OCI-LY7 (cell line): ENCODE results near the gene TMEM270. TPM values are rescaled to one million over a fixed set of nuclear protein-coding genes. Genes with fewer than 3 reads are reported as not detected.
"Not testable (repeated sequence)": the region's sequence is repeated elsewhere in the genome, so short reads cannot be mapped to it uniquely, and the experiment has no call there.

ENCODE experiments used
- BruUV-seq: library from RNA; stranded (reverse); fragments of 400-500 nt; replicated peaks from 2 replicates; lab custom pipeline; 2021; lab: Mats Ljungman, UMichigan
- CTCF ChIA-PET: fragments of 300-600 bp; sonication (Branson Sonifier 250); formaldehyde crosslinking; loops from one replicate; lab custom pipeline; 2022; ENCODE audit warnings: antibody characterized with exemption; ENCODE audit not compliant: unreplicated experiment; lab: Charles Lee
- POLR2A ChIA-PET: fragments of 300-600 bp; sonication (Branson Sonifier 250); formaldehyde crosslinking; loops from one replicate; lab custom pipeline; 2022; ENCODE audit warnings: antibody characterized with exemption; lab: Charles Lee
- DNase-seq: peaks from one replicate; pipeline ENCODE4 v3.0.0-alpha.2; 2015; ENCODE audit warnings: low spot score
- H2AFZ ChIP-seq: fragments of 200-600 bp; sonication (generic), shearing (Covaris generic); 2 replicates; pipeline ENCODE4 v1.6.1; 2014; ENCODE audit warnings: mild to moderate bottlenecking, antibody characterized with exemption, low read length, moderate library complexity
- H3K27ac ChIP-seq: fragments of 200-600 bp; sonication (generic); 2 replicates; pipeline ENCODE4 v1.5.1; 2014; ENCODE audit warnings: mixed run types, low read depth, mild to moderate bottlenecking, moderate library complexity, low read length, inconsistent platforms; ENCODE audit not compliant: poor library complexity, severe bottlenecking
- H3K36me3 ChIP-seq: fragments of 200-600 bp; sonication (generic); 2 replicates; pipeline ENCODE4 v1.6.1; 2014; ENCODE audit warnings: mild to moderate bottlenecking, antibody characterized with exemption, low read length, moderate library complexity, mixed read lengths; ENCODE audit not compliant: insufficient read depth
- H3K4me1 ChIP-seq: fragments of 200-600 bp; sonication (generic); 2 replicates; pipeline ENCODE4 v1.5.1; 2014; ENCODE audit warnings: mild to moderate bottlenecking, low read length; ENCODE audit not compliant: insufficient read depth, poor library complexity, severe bottlenecking
- H3K4me2 ChIP-seq: fragments of 200-600 bp; sonication (generic); 2 replicates; pipeline ENCODE4 v1.6.1; 2014; ENCODE audit warnings: mild to moderate bottlenecking, low read length
- H3K4me3 ChIP-seq: fragments of 200-600 bp; sonication (generic); 2 replicates; pipeline ENCODE4 v1.5.1; 2014; ENCODE audit warnings: mild to moderate bottlenecking, low read depth, low read length; ENCODE audit not compliant: poor library complexity, severe bottlenecking
- H3K79me2 ChIP-seq: fragments of 200-600 bp; sonication (generic); 2 replicates; pipeline ENCODE4 v1.6.1; 2016; ENCODE audit warnings: low read depth, mild to moderate bottlenecking, low read length, moderate library complexity, mixed read lengths; ENCODE audit not compliant: insufficient read depth
- H3K9me2 ChIP-seq: fragments of 200-600 bp; sonication (generic); 2 replicates; pipeline ENCODE4 v1.6.1; 2016; ENCODE audit warnings: mild to moderate bottlenecking, low read length, mixed read lengths; ENCODE audit not compliant: insufficient read depth
- H3K9me3 ChIP-seq: fragments of 200-600 bp; sonication (generic); 2 replicates; pipeline ENCODE4 v1.6.1; 2014; ENCODE audit warnings: mild to moderate bottlenecking, mixed run types, low read length, mixed read lengths
- H4K20me1 ChIP-seq: fragments of 200-600 bp; sonication (generic); 2 replicates; pipeline ENCODE4 v1.6.1; 2014; ENCODE audit warnings: mild to moderate bottlenecking, antibody characterized with exemption, low read length, moderate library complexity, mixed read lengths; ENCODE audit not compliant: insufficient read depth
- EZH2phosphoT487 ChIP-seq: fragments of 200-600 bp; sonication (generic); IDR thresholded peaks from 2 replicates; pipeline ENCODE4 v1.6.1; 2018; ENCODE audit warnings: low read depth, borderline replicate concordance, mild to moderate bottlenecking, mixed run types, antibody characterized with exemption, low read length, moderate library complexity, mixed read lengths
- intact Hi-C: fragments of 100-400 bp; cut with micrococcal nuclease; formaldehyde crosslinking; loops from one replicate; pipeline ENCODE4 v1.10.0; 2022; ENCODE audit not compliant: unreplicated experiment
- total RNA-seq, 2 experiments: library from RNA; depleted of rRNA in 1 of 2; stranded (reverse); fragments of >200 nt in 1 of 2; shearing (Covaris generic) in 1 of 2; gene quantifications; 2 replicates each; pipeline ENCODE4 v1.2.3, GENCODE V29; 2014 to 2022
- TF ChIP-seq, protein P1 (sequence below): fragments of 200-600 bp; sonication (generic); conservative IDR thresholded peaks from 2 replicates; pipeline ENCODE4 v1.5.1; 2014; ENCODE audit warnings: mild to moderate bottlenecking, antibody characterized with exemption, low read length, moderate library complexity, mixed read lengths

Gene TMEM270
- total RNA-seq, 2 experiments from 2014 or later = not detected

DNA sequence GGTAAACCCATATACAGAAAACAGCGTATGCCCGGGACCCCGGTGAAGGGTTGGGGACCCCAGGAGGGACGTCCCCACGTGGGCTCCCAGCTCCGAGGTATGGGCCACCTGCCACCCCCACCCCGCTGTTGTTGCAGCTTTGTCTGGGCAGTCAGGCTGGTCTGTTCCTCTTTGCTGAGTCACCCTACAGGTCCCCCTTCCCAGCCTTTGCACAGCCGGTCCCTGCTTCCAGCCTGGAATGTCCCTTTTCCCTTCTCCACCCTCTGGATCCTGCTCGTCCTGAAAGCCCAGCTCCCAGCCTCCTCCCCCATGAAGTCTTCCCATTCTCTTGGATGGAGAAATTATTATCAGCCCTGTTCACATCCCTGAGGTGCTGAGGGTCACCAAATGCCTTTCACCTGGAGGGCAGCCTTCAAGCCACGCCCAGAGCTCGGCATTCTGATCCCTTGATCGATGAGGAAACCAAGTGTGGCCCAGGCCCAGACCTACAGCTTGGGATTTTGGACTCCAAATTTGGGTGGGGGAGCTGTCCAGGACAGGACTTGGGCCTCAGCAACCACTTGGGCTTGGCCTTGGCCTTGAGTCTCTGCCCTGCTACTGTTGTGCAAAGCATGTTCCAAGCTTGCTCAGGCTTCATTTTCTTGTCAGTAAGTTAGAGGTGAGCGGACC lies 27.6 kb upstream of the TMEM270 start:
- ChIA-PET POLR2A (interaction anchor here (0.7 kb wide), 2 partner anchors 74 to 270 kb away, joined by 3 read pairs; no protein-coding TSS in a partner anchor), CTCF (no interaction called here)
- Histone ChIP-seq H3K36me3 (no peaks in the 10 kb centered on the region), H3K4me2 (no peak overlapping the region), H4K20me1 (no peaks in the 10 kb centered on the region), H2AFZ (no peak overlapping the region), H3K9me2 (no peaks in the 10 kb centered on the region), H3K9me3 (no peaks in the 10 kb centered on the region), H3K4me3 (no peak overlapping the region), H3K27ac (no peak overlapping the region), H3K79me2 (no peaks in the 10 kb centered on the region), H3K4me1 (no peaks in the 10 kb centered on the region)
- BruUV-seq = no TSS peak
- DNase-seq = no peak
- TF ChIP-seq, protein P1, sequence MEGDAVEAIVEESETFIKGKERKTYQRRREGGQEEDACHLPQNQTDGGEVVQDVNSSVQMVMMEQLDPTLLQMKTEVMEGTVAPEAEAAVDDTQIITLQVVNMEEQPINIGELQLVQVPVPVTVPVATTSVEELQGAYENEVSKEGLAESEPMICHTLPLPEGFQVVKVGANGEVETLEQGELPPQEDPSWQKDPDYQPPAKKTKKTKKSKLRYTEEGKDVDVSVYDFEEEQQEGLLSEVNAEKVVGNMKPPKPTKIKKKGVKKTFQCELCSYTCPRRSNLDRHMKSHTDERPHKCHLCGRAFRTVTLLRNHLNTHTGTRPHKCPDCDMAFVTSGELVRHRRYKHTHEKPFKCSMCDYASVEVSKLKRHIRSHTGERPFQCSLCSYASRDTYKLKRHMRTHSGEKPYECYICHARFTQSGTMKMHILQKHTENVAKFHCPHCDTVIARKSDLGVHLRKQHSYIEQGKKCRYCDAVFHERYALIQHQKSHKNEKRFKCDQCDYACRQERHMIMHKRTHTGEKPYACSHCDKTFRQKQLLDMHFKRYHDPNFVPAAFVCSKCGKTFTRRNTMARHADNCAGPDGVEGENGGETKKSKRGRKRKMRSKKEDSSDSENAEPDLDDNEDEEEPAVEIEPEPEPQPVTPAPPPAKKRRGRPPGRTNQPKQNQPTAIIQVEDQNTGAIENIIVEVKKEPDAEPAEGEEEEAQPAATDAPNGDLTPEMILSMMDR = no peak
- no peak for TF ChIP-seq EZH2phosphoT487
- intact Hi-C loops = no loop called here

DNA sequence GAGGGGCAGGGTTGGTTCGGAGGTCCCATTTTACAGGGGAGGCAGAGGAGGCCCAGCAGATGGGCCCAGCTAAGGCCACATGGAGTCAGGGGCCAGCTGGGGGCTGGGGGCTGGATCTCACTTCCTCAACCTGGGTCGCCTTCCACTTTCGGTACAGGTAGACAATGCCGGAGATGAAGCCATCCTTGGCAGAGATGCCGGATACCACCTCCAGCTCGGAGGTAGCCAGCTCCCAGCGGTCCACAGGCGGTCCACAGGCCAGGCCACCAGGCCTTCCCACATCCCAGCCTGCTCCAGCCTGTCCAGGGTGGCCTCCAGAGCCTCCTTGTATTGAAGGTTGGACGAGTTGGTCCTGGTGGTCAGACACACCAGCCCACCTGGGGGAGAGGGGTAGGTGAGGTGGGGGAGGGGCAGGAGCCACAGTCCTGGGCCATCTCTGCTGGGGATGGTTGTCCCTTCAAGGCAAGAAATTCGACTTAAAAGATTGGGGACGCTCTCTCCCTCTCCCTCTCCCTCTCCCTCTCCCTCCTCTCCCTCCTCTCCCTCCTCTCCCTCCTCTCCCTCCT lies 26.2 kb upstream of the TMEM270 start:
- Histone ChIP-seq H3K4me1 (no peaks in the 10 kb centered on the region), H3K4me2 (no peak overlapping the region), H3K36me3 (no peaks in the 10 kb centered on the region), H3K27ac (no peak overlapping the region), H3K9me2 (no peaks in the 10 kb centered on the region), H2AFZ (no peak overlapping the region), H3K9me3 (no peaks in the 10 kb centered on the region), H4K20me1 (no peaks in the 10 kb centered on the region), H3K79me2 (no peaks in the 10 kb centered on the region), H3K4me3 (no peak overlapping the region)
- CTCF ChIA-PET = no interaction called here
- POLR2A ChIA-PET = no interaction called here
- BruUV-seq = no TSS peak
- DNase-seq = no peak
- TF ChIP-seq EZH2phosphoT487 = no peak
- TF ChIP-seq, protein P1 = no peak
- intact Hi-C loops = no loop called here

DNA sequence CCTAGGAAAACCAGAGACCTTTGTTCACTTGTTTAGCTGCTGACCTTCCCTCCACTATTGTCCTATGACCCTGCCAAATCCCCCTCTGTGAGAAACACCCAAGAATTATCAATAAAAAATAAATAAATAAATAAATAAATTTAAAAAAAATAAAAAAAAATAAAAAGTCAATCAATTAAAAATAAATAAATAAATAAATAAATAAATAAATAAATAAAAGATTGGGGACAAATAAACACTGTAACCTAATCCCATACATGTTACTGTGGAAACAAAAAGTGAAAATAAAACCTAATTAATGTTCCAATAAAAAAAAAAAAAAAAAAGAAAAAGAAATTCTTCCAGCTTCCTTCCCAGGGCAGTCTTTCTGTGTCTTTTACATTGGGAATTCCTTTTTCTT lies 23.8 kb upstream of the TMEM270 start:
- intact Hi-C loops, H2AFZ ChIP-seq, H3K4me3 ChIP-seq, H4K20me1 ChIP-seq, H3K9me3 ChIP-seq, CTCF ChIA-PET, H3K79me2 ChIP-seq, H3K4me1 ChIP-seq, DNase-seq, BruUV-seq, H3K9me2 ChIP-seq, H3K27ac ChIP-seq, H3K36me3 ChIP-seq, H3K4me2 ChIP-seq, POLR2A ChIA-PET: not testable (repeated sequence)
